ENCODE results near the gene ATP2B3.

The ATP2B3 gene

GRCh38 chrX:153517946-153518834 is 748 bp downstream of the ATP2B3 start:
- Histone ChIP-seq H3K4me2 (ENCODE audit: low read depth, low read length, poor library complexity, severe bottlenecking) (no peak overlapping the region), H3K36me3 (ENCODE audit: insufficient read depth, low read length) (no peaks in the 10 kb centered on the region), H3F3A (ENCODE audit: low read depth) (no peaks in the 10 kb centered on the region), H3K4me1 (ENCODE audit: insufficient read depth, low read length, poor library complexity, severe bottlenecking) (no peaks in the 10 kb centered on the region), H2AFZ (ENCODE audit: low read length) (no peak overlapping the region), H3K9ac (ENCODE audit: low read depth, low read length, poor library complexity, severe bottlenecking) (no peak overlapping the region), H4K20me1 (ENCODE audit: insufficient read depth, low read length, poor library complexity, severe bottlenecking) (no peaks in the 10 kb centered on the region), H3K4me3 (ENCODE audit: low read length, poor library complexity, severe bottlenecking) (no peak overlapping the region), H3K9me2 (replicated peaks; ENCODE audit: low read depth, low read length) (no peaks in the 10 kb centered on the region), H3K9me3 (ENCODE audit: insufficient read depth, low read depth, low read length) (no peaks in the 10 kb centered on the region), H3K27me3 (ENCODE audit: insufficient read depth, low read length, poor library complexity, severe bottlenecking) (no peaks in the 10 kb centered on the region), H3K79me2 (ENCODE audit: insufficient read depth, low read length) (no peaks in the 10 kb centered on the region)
- TF ChIP-seq CTCF (conservative IDR thresholded peaks at IDR 0.05; ENCODE audit: low read length) (no peak), EZH2phosphoT487 (IDR thresholded peaks at IDR 0.05; ENCODE audit: borderline replicate concordance) (no peak)

GRCh38 chrX:153519569-153520286 is 2.3 kb downstream of the ATP2B3 start:
- no peaks in the 10 kb centered on the region for H4K20me1 ChIP-seq (ENCODE audit: insufficient read depth, low read length, poor library complexity, severe bottlenecking)
- no peak overlapping the region for H3K4me2 ChIP-seq (ENCODE audit: low read depth, low read length, poor library complexity, severe bottlenecking)

DNA sequence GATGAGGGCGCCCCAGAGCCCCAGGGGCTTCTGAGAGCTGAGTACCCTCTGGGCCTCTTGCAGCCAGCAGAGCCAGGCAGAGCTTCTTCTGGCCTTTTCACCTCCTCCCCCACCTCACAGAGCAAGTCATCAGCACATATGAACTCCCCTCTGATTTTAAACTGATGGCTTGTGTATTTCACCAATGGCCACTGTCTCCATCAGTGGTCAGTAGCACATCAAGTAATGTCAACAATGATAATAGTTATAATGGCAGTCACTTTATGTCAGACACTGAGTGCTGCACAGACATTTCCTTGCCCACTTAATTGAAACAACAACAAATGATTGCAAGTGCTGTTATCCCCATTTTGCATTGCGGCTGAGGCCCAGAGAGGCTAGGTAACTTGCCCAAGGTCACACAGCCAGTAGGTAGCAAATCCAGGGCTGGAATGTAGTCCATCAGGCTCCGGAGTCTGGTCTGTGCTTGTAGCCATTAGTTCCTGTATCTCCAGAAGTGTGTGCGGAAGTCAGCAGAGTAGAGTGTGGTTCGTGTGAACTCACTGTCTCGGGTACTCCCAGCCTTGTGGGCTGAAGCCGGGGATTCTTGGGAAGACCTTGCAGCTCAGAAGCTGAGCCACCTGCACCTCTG is 3.0 kb downstream of the ATP2B3 start:
- H3K79me2 ChIP-seq (ENCODE audit: insufficient read depth, low read length): no peaks in the 10 kb centered on the region
- H3K36me3 ChIP-seq (ENCODE audit: insufficient read depth, low read length): no peaks in the 10 kb centered on the region
- no peak overlapping the region for H3K4me2 ChIP-seq (ENCODE audit: low read depth, low read length, poor library complexity, severe bottlenecking)
- H3K27me3 ChIP-seq (ENCODE audit: insufficient read depth, low read length, poor library complexity, severe bottlenecking): no peaks in the 10 kb centered on the region
- no peaks in the 10 kb centered on the region for H3K4me1 ChIP-seq (ENCODE audit: insufficient read depth, low read length, poor library complexity, severe bottlenecking)
- H3F3A ChIP-seq (ENCODE audit: low read depth): no peaks in the 10 kb centered on the region
- no peak overlapping the region for H2AFZ ChIP-seq (ENCODE audit: low read length)
- no peaks in the 10 kb centered on the region for H3K9me2 ChIP-seq (replicated peaks; ENCODE audit: low read depth, low read length)
- TF ChIP-seq CTCF (conservative IDR thresholded peaks at IDR 0.05; ENCODE audit: low read length) (no peak), EZH2phosphoT487 (IDR thresholded peaks at IDR 0.05; ENCODE audit: borderline replicate concordance) (no peak)
- no peak overlapping the region for H3K4me3 ChIP-seq (ENCODE audit: low read length, poor library complexity, severe bottlenecking)
- H3K9ac ChIP-seq (ENCODE audit: low read depth, low read length, poor library complexity, severe bottlenecking): no peak overlapping the region
- H3K9me3 ChIP-seq (ENCODE audit: insufficient read depth, low read depth, low read length): no peaks in the 10 kb centered on the region
- no peaks in the 10 kb centered on the region for H4K20me1 ChIP-seq (ENCODE audit: insufficient read depth, low read length, poor library complexity, severe bottlenecking)

More at GRCh38 chrX:153519569-153520286, 2.3 kb downstream of the ATP2B3 start:
- no peaks in the 10 kb centered on the region for H3K27me3 ChIP-seq (ENCODE audit: insufficient read depth, low read length, poor library complexity, severe bottlenecking)
- no peak overlapping the region for H3K9ac ChIP-seq (ENCODE audit: low read depth, low read length, poor library complexity, severe bottlenecking)
- H3K9me3 ChIP-seq (ENCODE audit: insufficient read depth, low read depth, low read length): no peaks in the 10 kb centered on the region
- H3K4me3 ChIP-seq (ENCODE audit: low read length, poor library complexity, severe bottlenecking): no peak overlapping the region
- H3K9me2 ChIP-seq (replicated peaks; ENCODE audit: low read depth, low read length): no peaks in the 10 kb centered on the region
- H3K36me3 ChIP-seq (ENCODE audit: insufficient read depth, low read length): no peaks in the 10 kb centered on the region
- H2AFZ ChIP-seq (ENCODE audit: low read length): no peak overlapping the region
- no peaks in the 10 kb centered on the region for H3F3A ChIP-seq (ENCODE audit: low read depth)
- no peaks in the 10 kb centered on the region for H3K4me1 ChIP-seq (ENCODE audit: insufficient read depth, low read length, poor library complexity, severe bottlenecking)
- no peak for TF ChIP-seq CTCF (conservative IDR thresholded peaks at IDR 0.05; ENCODE audit: low read length)
- no peak for TF ChIP-seq EZH2phosphoT487 (IDR thresholded peaks at IDR 0.05; ENCODE audit: borderline replicate concordance)
- no peaks in the 10 kb centered on the region for H3K79me2 ChIP-seq (ENCODE audit: insufficient read depth, low read length)
